RWPE2 (cell line): ENCODE results near the gene C17orf100.

Source experiments
- ATAC-seq: fragments of 200-7000 bp; cut with Tn5 transposase; 3 replicates; pipeline ENCODE4 v1.9.1; 2021; ENCODE audit warnings: low read depth
- DNase-seq: peaks from one replicate; pipeline ENCODE4 v3.0.0-alpha.2; 2020; ENCODE audit warnings: low spot score
- H3K27ac ChIP-seq: fragments of 450-650 bp; 2 replicates; pipeline ENCODE4 v1.5.1; 2017; ENCODE audit warnings: mild to moderate bottlenecking; ENCODE audit not compliant: poor library complexity, severe bottlenecking
- H3K27me3 ChIP-seq: fragments of 250-450 bp; sonication (Bioruptor Pico); 2 replicates; pipeline ENCODE4 v1.5.1; 2021; ENCODE audit warnings: mild to moderate bottlenecking, moderate library complexity; ENCODE audit not compliant: insufficient read depth, poor library complexity, severe bottlenecking
- H3K36me3 ChIP-seq: fragments of 250-450 bp; sonication (Bioruptor Pico); 2 replicates; pipeline ENCODE4 v1.5.1; 2020; ENCODE audit warnings: low read depth, mild to moderate bottlenecking, moderate library complexity
- H3K4me1 ChIP-seq: fragments of 250-450 bp; sonication (Bioruptor Pico); 2 replicates; pipeline ENCODE4 v1.5.1; 2021; ENCODE audit warnings: mild to moderate bottlenecking, moderate library complexity; ENCODE audit not compliant: insufficient read depth, poor library complexity, severe bottlenecking
- H3K4me3 ChIP-seq: fragments of 250-450 bp; sonication (Bioruptor Pico); 2 replicates; pipeline ENCODE4 v1.5.1; 2021; ENCODE audit warnings: mild to moderate bottlenecking, moderate library complexity; ENCODE audit not compliant: severe bottlenecking
- H3K9me3 ChIP-seq: fragments of 250-450 bp; sonication (Bioruptor Pico); 2 replicates; pipeline ENCODE4 v1.5.1; 2021; ENCODE audit warnings: mild to moderate bottlenecking, moderate library complexity; ENCODE audit not compliant: severe bottlenecking
- TF ChIP-seq, protein P1 (sequence below): fragments of 450-650 bp; IDR thresholded peaks from one replicate; pipeline ENCODE4 v1.5.1; 2017; ENCODE audit warnings: mild to moderate bottlenecking, moderate library complexity; ENCODE audit not compliant: poor library complexity, severe bottlenecking

The C17orf100 gene

DNA sequence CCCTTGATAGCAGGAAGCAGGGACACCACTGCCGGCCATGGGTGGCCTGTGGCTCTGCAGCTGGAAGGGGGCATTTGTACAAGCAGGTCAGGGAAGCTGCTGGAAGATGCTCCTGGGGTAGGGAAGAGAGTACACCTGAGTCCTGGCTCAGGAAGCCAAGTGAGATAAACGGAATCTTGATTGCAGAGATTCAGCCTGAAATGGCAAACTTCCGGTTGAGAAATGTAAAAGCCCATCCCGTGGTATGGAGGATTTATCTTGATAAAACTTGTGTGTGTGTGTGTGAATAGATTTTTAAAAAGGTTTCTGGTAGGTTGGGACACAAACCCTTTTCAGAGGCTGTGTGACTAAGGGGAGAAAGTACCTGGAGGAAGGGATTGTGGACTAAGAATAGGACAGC lies 29.6 kb downstream of the C17orf100 start:
- TF ChIP-seq, protein P1, sequence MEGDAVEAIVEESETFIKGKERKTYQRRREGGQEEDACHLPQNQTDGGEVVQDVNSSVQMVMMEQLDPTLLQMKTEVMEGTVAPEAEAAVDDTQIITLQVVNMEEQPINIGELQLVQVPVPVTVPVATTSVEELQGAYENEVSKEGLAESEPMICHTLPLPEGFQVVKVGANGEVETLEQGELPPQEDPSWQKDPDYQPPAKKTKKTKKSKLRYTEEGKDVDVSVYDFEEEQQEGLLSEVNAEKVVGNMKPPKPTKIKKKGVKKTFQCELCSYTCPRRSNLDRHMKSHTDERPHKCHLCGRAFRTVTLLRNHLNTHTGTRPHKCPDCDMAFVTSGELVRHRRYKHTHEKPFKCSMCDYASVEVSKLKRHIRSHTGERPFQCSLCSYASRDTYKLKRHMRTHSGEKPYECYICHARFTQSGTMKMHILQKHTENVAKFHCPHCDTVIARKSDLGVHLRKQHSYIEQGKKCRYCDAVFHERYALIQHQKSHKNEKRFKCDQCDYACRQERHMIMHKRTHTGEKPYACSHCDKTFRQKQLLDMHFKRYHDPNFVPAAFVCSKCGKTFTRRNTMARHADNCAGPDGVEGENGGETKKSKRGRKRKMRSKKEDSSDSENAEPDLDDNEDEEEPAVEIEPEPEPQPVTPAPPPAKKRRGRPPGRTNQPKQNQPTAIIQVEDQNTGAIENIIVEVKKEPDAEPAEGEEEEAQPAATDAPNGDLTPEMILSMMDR = no peak
- Histone ChIP-seq H3K4me3 (no peak overlapping the region), H3K36me3 (no peaks in the 10 kb centered on the region), H3K9me3 (no peaks in the 10 kb centered on the region), H3K4me1 (peaks cover 27% of the 10 kb centered on the region), H3K27me3 (no peaks in the 10 kb centered on the region), H3K27ac (peak overlapping the region; percentile 41)
- ATAC-seq = no peak
- no peak for DNase-seq

DNA sequence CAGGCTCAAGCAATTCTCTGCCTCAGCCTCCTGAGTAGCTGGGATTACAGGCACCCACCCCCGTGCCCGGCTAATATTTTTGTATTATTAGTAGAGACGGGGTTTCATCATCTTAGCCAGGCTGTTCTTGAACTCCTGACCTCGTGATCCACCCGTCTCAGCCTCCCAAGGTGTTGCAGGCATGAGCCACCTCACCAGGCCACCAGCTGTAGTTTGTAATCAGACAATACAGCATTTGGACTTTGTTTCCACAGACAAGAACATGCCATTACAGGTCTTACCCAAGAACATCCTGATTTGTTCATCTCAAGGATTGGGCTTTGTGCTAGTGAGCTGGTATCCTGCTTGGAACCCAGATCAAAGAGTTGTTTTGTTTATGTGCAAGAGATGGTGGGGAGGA lies 30.1 kb downstream of the C17orf100 start:
- H3K27ac ChIP-seq = peak overlapping the region; percentile 41
- no peaks in the 10 kb centered on the region for H3K9me3 ChIP-seq
- TF ChIP-seq, protein P1 = no peak
- DNase-seq (no peak), ATAC-seq (peak; percentile 58)
- H3K36me3 ChIP-seq = no peaks in the 10 kb centered on the region
- H3K4me1 ChIP-seq = peaks cover 27% of the 10 kb centered on the region
- H3K4me3 ChIP-seq = no peak overlapping the region
- no peaks in the 10 kb centered on the region for H3K27me3 ChIP-seq

DNA sequence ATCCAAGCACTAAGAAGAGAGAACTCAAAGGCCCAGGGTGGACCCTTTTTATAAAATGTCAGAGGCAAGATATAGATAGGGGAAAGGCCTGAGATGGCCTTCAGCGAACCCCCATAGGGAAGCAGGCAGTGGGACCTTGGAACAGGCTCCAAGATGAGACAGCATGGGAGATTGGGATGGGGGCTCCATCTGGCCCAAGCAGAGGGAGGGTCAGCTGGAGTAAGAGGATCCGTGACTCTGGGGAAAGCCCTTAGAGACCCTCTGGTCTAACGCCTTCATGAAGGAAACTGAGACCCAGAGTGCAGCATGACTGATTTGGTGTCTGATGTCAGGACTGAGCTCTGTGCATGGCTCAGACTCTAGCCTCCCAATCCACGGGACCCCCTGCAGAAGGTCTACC lies 30.8 kb downstream of the C17orf100 start:
- H3K27ac ChIP-seq = peak overlapping the region; percentile 41
- ATAC-seq (no peak), DNase-seq (no peak)
- TF ChIP-seq, protein P1 = no peak
- no peaks in the 10 kb centered on the region for H3K9me3 ChIP-seq
- H3K36me3 ChIP-seq = no peaks in the 10 kb centered on the region
- H3K27me3 ChIP-seq = no peaks in the 10 kb centered on the region
- H3K4me1 ChIP-seq = peaks cover 27% of the 10 kb centered on the region
- no peak overlapping the region for H3K4me3 ChIP-seq

DNA sequence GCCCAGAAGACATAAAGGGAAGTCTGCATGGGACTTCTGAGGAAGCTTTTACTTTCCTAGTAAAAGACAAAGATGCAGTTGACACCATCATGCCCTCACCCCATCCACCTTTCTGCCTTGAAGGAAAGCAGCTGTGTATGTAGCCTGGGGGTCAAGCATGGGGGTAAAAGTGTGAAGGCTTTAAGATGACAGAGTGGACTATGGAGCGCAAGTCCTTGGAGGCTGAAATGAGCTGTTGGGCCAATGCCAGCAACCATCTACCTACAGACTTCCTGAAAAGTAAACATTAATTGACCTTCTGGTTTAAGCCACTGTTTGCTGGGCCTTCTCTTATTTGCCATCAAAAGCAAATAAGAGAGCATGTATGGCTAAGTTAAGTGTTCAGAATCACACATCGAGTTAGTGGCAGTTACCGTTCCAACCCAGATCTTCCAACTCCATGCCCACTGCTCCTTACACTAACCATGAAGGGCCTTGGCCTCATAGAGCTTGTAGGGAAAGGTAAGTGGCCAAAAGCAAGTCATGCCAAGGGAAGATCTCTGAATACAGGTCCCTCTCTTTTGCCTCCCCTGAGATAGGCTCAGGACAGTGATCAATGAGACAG lies 31.6 kb downstream of the C17orf100 start:
- H3K4me3 ChIP-seq = no peak overlapping the region
- ATAC-seq (no peak), DNase-seq (no peak)
- no peaks in the 10 kb centered on the region for H3K27me3 ChIP-seq
- TF ChIP-seq, protein P1 = no peak
- H3K27ac ChIP-seq = no peak overlapping the region
- H3K9me3 ChIP-seq = no peaks in the 10 kb centered on the region
- H3K36me3 ChIP-seq = no peaks in the 10 kb centered on the region
- H3K4me1 ChIP-seq = peaks cover 27% of the 10 kb centered on the region

DNA sequence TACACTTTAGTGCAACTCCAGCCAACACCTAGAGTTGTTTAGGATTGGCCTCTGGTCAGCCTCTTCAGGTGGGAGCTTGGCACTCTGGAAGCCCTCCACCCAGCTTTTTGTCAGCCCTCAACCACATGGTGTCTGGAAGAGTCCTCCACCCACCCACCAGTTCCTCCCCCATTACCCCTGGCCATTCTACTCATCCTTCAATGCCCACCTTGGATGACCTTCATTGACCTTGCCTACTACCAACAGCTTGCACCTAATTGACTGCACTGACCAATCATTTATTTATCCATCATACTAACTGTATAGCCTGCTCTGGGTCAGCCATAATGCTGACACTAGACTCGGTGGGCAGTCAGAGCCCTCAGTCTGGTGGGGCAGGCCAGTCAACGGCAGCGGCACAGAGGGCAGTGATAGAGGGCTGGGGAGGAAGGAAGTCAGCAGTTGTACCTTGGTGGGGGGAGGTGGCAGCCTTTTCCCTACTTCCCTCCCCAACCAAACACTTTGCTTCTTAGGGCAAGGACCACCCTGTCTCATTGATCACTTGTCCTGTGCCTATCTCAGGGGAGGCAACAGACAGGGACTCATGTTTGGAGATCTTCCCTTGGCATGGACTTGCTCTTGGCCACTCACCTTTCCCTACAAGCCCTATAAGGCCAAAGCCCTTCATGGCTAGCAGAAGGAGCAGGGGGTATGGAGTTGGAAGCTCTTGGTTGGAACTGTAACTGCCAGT lies 32.3 kb downstream of the C17orf100 start:
- TF ChIP-seq, protein P1 = no peak
- H3K27ac ChIP-seq = no peak overlapping the region
- H3K27me3 ChIP-seq = no peaks in the 10 kb centered on the region
- ATAC-seq (no peak), DNase-seq (no peak)
- no peak overlapping the region for H3K4me3 ChIP-seq
- H3K36me3 ChIP-seq = no peaks in the 10 kb centered on the region
- no peaks in the 10 kb centered on the region for H3K9me3 ChIP-seq
- peaks cover 24% of the 10 kb centered on the region for H3K4me1 ChIP-seq
